Mesothelial cell of epicardium (in vitro differentiated cells): Measurements from ENCODE around the gene RAB25. TPM values are rescaled to one million over a fixed set of nuclear protein-coding genes. Genes with fewer than 3 reads are reported as not detected.

ENCODE experiments used
- DNase-seq, 2 experiments: peaks; one replicate each; pipeline ENCODE4 v3.0.0; 2021; ENCODE audit warnings: low spot score in 2 of 2; ENCODE audit not compliant: unreplicated experiment in 2 of 2
- H3K27ac Mint-ChIP-seq: 2 replicates; pipeline ENCODE4 v1.8.0; 2021; ENCODE audit warnings: mixed read lengths
- H3K27me3 Mint-ChIP-seq: 2 replicates; pipeline ENCODE4 v1.8.0; 2021; ENCODE audit warnings: low read depth, mixed read lengths
- H3K36me3 Mint-ChIP-seq: 2 replicates; pipeline ENCODE4 v1.8.0; 2021; ENCODE audit warnings: mixed read lengths
- H3K4me1 Mint-ChIP-seq: 2 replicates; pipeline ENCODE4 v1.8.0; 2021; ENCODE audit warnings: mixed read lengths
- H3K4me3 Mint-ChIP-seq: 2 replicates; pipeline ENCODE4 v1.8.0; 2021; ENCODE audit warnings: mild to moderate bottlenecking, moderate library complexity, mixed read lengths
- H3K9me3 Mint-ChIP-seq: 2 replicates; pipeline ENCODE4 v1.8.0; 2021; ENCODE audit warnings: mixed read lengths
- total RNA-seq: library from RNA; stranded (reverse); gene quantifications from 3 replicates; pipeline ENCODE4 v1.2.1, GENCODE V29; 2021
- TF ChIP-seq, protein P1 (sequence below): fragments of 200-600 bp; sonication (generic); IDR thresholded peaks from one replicate; pipeline ENCODE4 v1.5.0; 2021; ENCODE audit warnings: antibody characterized with exemption; ENCODE audit not compliant: unreplicated experiment

Gene RAB25
- total RNA-seq, 1 donor from 2014 or later, result 51.1 TPM

GRCh38 chr1:156054500-156055280 is 6.3 kb upstream of the RAB25 start, which contains the start of gene LAMTOR2:
LAMTOR2 (plus strand) TSS chr1:156054782; CDS start chr1:156054890, 108 bp downstream.
- TF ChIP-seq, protein P1, sequence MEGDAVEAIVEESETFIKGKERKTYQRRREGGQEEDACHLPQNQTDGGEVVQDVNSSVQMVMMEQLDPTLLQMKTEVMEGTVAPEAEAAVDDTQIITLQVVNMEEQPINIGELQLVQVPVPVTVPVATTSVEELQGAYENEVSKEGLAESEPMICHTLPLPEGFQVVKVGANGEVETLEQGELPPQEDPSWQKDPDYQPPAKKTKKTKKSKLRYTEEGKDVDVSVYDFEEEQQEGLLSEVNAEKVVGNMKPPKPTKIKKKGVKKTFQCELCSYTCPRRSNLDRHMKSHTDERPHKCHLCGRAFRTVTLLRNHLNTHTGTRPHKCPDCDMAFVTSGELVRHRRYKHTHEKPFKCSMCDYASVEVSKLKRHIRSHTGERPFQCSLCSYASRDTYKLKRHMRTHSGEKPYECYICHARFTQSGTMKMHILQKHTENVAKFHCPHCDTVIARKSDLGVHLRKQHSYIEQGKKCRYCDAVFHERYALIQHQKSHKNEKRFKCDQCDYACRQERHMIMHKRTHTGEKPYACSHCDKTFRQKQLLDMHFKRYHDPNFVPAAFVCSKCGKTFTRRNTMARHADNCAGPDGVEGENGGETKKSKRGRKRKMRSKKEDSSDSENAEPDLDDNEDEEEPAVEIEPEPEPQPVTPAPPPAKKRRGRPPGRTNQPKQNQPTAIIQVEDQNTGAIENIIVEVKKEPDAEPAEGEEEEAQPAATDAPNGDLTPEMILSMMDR, result peak; percentile 13
- Mint-ChIP-seq H3K27ac (peak within 1 kb of the TSS; percentile 99), H3K4me1 (peaks cover 21% of the 10 kb centered on the region), H3K27me3 (no peaks in the 10 kb centered on the region), H3K36me3 (peaks cover 3% of the 10 kb centered on the region), H3K9me3 (no peaks in the 10 kb centered on the region), H3K4me3 (peak within 1 kb of the TSS; percentile 96)
- peak; percentile 89 to 96 for DNase-seq

- H3K36me3 Mint-ChIP-seq, result no peaks in the 10 kb centered on the region
- H3K27me3 Mint-ChIP-seq, result no peaks in the 10 kb centered on the region
- peak overlapping the region; percentile 96 for H3K4me3 Mint-ChIP-seq
- peak overlapping the region; percentile 99 for H3K27ac Mint-ChIP-seq
- H3K9me3 Mint-ChIP-seq, result no peaks in the 10 kb centered on the region
- H3K4me1 Mint-ChIP-seq, result peaks cover 21% of the 10 kb centered on the region
- TF ChIP-seq, protein P1, result no peak
- no peak for DNase-seq
These were observed 5.5 kb upstream of the RAB25 start for GRCh38 chr1:156055281-156056048.

- H3K4me3 Mint-ChIP-seq, result peak overlapping the region; percentile 11
- TF ChIP-seq, protein P1, result no peak
- no peak overlapping the region for H3K27ac Mint-ChIP-seq
- DNase-seq, result no peak
- no peaks in the 10 kb centered on the region for H3K27me3 Mint-ChIP-seq
- H3K4me1 Mint-ChIP-seq, result peaks cover 28% of the 10 kb centered on the region
- H3K36me3 Mint-ChIP-seq, result no peaks in the 10 kb centered on the region
- no peaks in the 10 kb centered on the region for H3K9me3 Mint-ChIP-seq
These were observed 4.6 kb upstream of the RAB25 start for GRCh38 chr1:156056326-156056849.

DNA sequence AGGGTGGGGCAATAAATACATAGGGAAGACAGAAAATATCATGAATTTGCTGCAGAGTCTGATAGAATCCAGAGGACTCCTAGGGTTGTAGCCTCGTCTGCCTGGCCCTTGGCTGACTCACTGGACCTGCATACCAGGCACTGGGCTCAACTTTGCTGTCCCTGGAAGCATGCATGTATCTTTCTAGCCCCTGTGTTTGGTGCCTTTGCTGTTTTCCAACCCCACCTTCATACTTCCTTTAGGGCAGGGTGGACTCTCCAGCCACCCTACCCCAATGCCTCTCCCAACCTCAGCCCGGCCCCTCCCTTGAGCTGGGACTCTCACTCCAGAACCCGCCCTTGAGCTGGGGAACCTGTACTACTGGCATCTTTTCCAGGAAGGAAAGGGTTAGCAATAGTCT is 1.2 kb downstream of the RAB25 start:
- H3K4me1 Mint-ChIP-seq, result peaks cover 18% of the 10 kb centered on the region
- TF ChIP-seq, protein P1, result no peak
- no peak for DNase-seq
- H3K27ac Mint-ChIP-seq, result peak overlapping the region; percentile 94
- no peaks in the 10 kb centered on the region for H3K9me3 Mint-ChIP-seq
- H3K36me3 Mint-ChIP-seq, result peaks cover 1% of the 10 kb centered on the region
- H3K27me3 Mint-ChIP-seq, result no peaks in the 10 kb centered on the region
- H3K4me3 Mint-ChIP-seq, result peak overlapping the region; percentile 75

- Mint-ChIP-seq H3K36me3 (peaks cover 4% of the 10 kb centered on the region), H3K4me3 (no peak overlapping the region), H3K4me1 (peaks cover 17% of the 10 kb centered on the region), H3K27ac (no peak overlapping the region), H3K9me3 (no peaks in the 10 kb centered on the region), H3K27me3 (no peaks in the 10 kb centered on the region)
- no peak for DNase-seq
- TF ChIP-seq, protein P1, result no peak
These were observed 3.0 kb downstream of the RAB25 start for GRCh38 chr1:156063997-156064285.
